Cardiac fibroblast (primary cell): Measurements from ENCODE around the gene MAN1C1.

Experiments used
- DNase-seq, 2 donors: peaks; one replicate each; pipeline versions ENCODE4 v3.0.0 to v3.0.0-alpha.2; 2010; ENCODE audit warnings: low read depth in 2 of 2
- H3K4me3 ChIP-seq, 2 donors: replicated peaks in 1 of 2; 1 replicate in 1 of 2; 2 replicates in 1 of 2; pipeline ENCODE4 v1.5.1; 2011; ENCODE audit warnings: low read depth in 2 of 2, low read length in 2 of 2, mild to moderate bottlenecking in 2 of 2, moderate library complexity in 1 of 2
- CTCF ChIP-seq: IDR thresholded peaks from one replicate; pipeline ENCODE4 v1.5.1; 2011; ENCODE audit warnings: low read depth, mild to moderate bottlenecking, low read length, inconsistent platforms

Gene MAN1C1

GRCh38 chr1:25685211-25685750, 68.7 kb downstream of the MAN1C1 start:
- TF ChIP-seq CTCF: no peak
- no peak overlapping the region for H3K4me3 ChIP-seq
- no peak for DNase-seq

GRCh38 chr1:25685938-25686665, 69.5 kb downstream of the MAN1C1 start:
- no peak for DNase-seq
- no peak for TF ChIP-seq CTCF
- no peak overlapping the region for H3K4me3 ChIP-seq

- no peak for TF ChIP-seq CTCF
- no peak overlapping the region for H3K4me3 ChIP-seq
- no peak for DNase-seq
Observed at GRCh38 chr1:25687221-25688017, 70.8 kb downstream of the MAN1C1 start.

- H3K4me3 ChIP-seq: no peak overlapping the region
- TF ChIP-seq CTCF: no peak
- DNase-seq: peak in 1 of 2 donors; percentile 79
Observed at GRCh38 chr1:25688390-25689119, 72.0 kb downstream of the MAN1C1 start.

- no peak for DNase-seq
- no peak for TF ChIP-seq CTCF
- no peak overlapping the region for H3K4me3 ChIP-seq
Observed at GRCh38 chr1:25689686-25690381, 73.2 kb downstream of the MAN1C1 start.

- no peak for TF ChIP-seq CTCF
- no peak overlapping the region for H3K4me3 ChIP-seq
- DNase-seq: no peak
Observed at GRCh38 chr1:25690396-25690956, 73.9 kb downstream of the MAN1C1 start.
